ENCODE data around the gene SLC28A2.
A peak's percentile ranks its signal among the peaks of the same experiment; 100 is the strongest.

SLC28A2 gene

DNA sequence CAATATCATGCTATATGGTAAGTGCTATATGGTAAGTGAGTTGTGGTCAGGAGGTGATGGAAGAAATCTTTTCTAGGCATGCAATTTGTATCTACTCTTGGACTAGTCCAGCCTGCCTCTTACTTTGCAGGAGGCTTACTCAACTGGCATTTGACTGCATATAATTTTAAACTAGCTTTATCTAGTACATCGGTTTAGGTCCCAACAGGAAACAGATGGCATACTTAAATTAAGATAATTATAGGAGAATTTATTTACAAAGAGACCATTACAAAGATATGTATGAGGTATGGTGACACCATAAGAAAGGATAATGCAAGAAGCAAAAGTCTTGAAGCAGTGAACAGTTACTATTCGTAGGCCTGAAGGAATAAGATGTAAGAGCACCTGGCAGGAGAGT lies 7.8 kb downstream of the SLC28A2 start:
- H3K4me3 ChIP-seq = no peak overlapping the region
- H3K36me3 ChIP-seq = no peaks in the 10 kb centered on the region
- H3K27me3 ChIP-seq = no peaks in the 10 kb centered on the region
- no peak overlapping the region for H3K9ac ChIP-seq
- no peaks in the 10 kb centered on the region for H4K20me1 ChIP-seq
- H3K4me1 ChIP-seq = no peaks in the 10 kb centered on the region
- peaks cover 3 to 12% (median 5%) of the 10 kb centered on the region in 11 experiments; a peak in 11 of 22 replicates for H3K9me3 ChIP-seq (replicated peaks in 1 of 11)
- no peak for TF ChIP-seq Cebpa-rat (IDR thresholded peaks at IDR 0.05)
- no peak overlapping the region for H3K27ac ChIP-seq
- no peak overlapping the region for H3K4me2 ChIP-seq

DNA sequence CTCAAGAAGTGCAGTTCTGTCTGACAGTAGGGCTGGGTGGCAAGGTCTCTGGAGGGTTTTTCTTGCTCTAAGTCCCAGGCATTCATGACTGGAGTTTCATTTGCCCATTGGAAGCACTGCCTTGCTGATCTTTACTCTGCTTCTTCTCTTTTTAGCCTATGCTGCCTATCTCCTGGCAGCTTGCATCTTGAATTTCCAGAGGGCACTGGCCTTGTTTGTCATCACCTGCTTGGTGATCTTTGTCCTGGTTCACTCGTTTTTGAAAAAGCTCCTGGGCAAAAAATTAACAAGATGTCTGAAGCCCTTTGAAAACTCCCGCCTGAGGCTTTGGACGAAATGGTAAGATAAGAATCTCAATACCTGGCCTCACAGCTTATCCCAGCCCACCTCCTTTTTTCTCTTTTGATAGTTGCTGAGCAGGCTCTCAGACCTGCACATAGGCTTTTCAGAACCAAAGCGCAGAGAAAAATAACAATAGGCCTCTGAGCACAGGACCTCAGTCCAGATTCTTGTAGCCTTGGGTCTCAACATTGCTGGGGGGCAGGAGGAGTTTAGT lies 10.9 kb downstream of the SLC28A2 start:
- TF ChIP-seq Cebpa-rat (IDR thresholded peaks at IDR 0.05) = no peak
- Histone ChIP-seq H3K4me2 (no peak overlapping the region), H3K9me3 (replicated peaks in 1 of 11) (peaks cover 3 to 12% (median 5%) of the 10 kb centered on the region in 11 experiments; a peak in 12 of 22 replicates)

DNA sequence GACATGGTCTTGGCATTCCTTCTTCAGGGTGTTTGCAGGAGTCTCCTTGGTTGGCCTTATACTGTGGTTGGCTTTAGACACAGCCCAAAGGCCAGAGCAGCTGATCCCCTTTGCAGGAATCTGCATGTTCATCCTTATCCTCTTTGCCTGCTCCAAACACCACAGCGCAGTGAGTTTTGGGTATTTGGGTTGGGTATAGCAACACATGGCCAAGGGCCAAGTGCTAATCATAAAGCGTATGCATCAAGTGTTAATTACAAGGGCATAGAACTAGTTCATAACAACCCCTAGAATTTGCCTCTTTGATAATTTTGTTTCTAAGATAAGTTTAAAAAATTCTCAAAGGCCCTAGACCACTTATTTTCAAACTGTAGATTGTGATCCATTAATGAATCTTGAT lies 11.8 kb downstream of the SLC28A2 start:
- no peak for TF ChIP-seq Cebpa-rat (IDR thresholded peaks at IDR 0.05)
- no peak overlapping the region for H3K4me3 ChIP-seq
- H3K9me3 ChIP-seq (replicated peaks in 1 of 11) = peaks cover under 1 to 10% (median 5%) of the 10 kb centered on the region in 11 experiments; a peak in 12 of 22 replicates
- H3K4me1 ChIP-seq = no peaks in the 10 kb centered on the region
- H3K4me2 ChIP-seq = no peak overlapping the region
- H4K20me1 ChIP-seq = no peaks in the 10 kb centered on the region
- H3K9ac ChIP-seq = no peak overlapping the region
- H3K36me3 ChIP-seq = no peaks in the 10 kb centered on the region
- no peaks in the 10 kb centered on the region for H3K27me3 ChIP-seq
- no peak overlapping the region for H3K27ac ChIP-seq

More for the DNA sequence above, 10.9 kb downstream of the SLC28A2 start:
- no peaks in the 10 kb centered on the region for H3K36me3 ChIP-seq
- no peaks in the 10 kb centered on the region for H4K20me1 ChIP-seq
- H3K9ac ChIP-seq = no peak overlapping the region
- H3K27me3 ChIP-seq = no peaks in the 10 kb centered on the region
- H3K4me1 ChIP-seq = no peaks in the 10 kb centered on the region
- no peak overlapping the region for H3K27ac ChIP-seq
- no peak overlapping the region for H3K4me3 ChIP-seq

DNA sequence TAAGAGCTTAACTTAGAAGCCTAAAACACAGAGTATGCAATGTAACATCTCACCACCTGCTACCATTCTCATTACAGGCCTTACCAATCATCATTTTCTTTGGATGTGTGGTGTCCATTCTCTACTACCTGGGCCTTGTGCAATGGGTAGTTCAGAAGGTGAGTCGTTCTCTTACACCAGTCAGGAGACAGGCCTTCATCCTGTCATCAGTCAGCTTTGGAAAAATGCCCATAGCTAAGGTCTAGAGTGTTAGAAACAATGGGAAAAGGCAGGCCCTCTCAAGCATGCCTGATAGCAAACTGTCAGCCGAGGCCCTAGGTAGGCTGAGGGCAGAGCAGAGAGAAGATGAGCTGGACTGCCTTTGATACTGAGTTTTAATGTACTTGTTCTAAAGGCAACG lies 13.5 kb downstream of the SLC28A2 start:
- Histone ChIP-seq H3K27ac (no peak overlapping the region), H3K9ac (no peak overlapping the region), H3K9me3 (replicated peaks in 1 of 11) (peaks cover 0 to 10% (median 5%) of the 10 kb centered on the region in 11 experiments; a peak in 12 of 22 replicates), H3K36me3 (no peaks in the 10 kb centered on the region), H4K20me1 (no peaks in the 10 kb centered on the region), H3K27me3 (no peaks in the 10 kb centered on the region), H3K4me1 (no peaks in the 10 kb centered on the region), H3K4me2 (no peak overlapping the region), H3K4me3 (no peak overlapping the region)
- TF ChIP-seq Cebpa-rat (IDR thresholded peaks at IDR 0.05) = no peak

DNA sequence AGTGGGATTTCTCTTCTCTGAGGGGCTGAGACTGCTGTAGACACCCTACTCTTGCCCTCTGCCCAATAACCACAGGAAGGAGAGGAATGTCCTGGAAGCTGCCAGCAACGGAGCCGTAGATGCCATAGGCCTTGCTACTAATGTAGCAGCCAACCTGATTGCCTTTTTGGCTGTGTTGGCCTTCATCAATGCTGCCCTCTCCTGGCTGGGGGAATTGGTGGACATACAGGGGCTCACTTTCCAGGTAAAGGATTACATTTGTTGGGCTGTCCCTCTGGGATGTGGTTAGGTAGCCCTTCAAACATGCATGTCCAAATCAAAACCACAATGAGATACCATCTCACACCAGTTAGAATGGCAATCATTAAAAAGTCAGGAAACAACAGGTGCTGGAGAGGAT lies 16.1 kb downstream of the SLC28A2 start:
- Histone ChIP-seq H3K4me3 (no peak overlapping the region), H3K9me3 (replicated peaks in 1 of 11) (peaks cover 0 to 10% (median 5%) of the 10 kb centered on the region in 11 experiments; a peak in 12 of 22 replicates), H3K4me1 (no peaks in the 10 kb centered on the region), H3K27me3 (no peaks in the 10 kb centered on the region), H3K9ac (no peak overlapping the region), H3K4me2 (no peak overlapping the region), H4K20me1 (no peaks in the 10 kb centered on the region), H3K27ac (no peak overlapping the region), H3K36me3 (no peaks in the 10 kb centered on the region)
- no peak for TF ChIP-seq Cebpa-rat (IDR thresholded peaks at IDR 0.05)

DNA sequence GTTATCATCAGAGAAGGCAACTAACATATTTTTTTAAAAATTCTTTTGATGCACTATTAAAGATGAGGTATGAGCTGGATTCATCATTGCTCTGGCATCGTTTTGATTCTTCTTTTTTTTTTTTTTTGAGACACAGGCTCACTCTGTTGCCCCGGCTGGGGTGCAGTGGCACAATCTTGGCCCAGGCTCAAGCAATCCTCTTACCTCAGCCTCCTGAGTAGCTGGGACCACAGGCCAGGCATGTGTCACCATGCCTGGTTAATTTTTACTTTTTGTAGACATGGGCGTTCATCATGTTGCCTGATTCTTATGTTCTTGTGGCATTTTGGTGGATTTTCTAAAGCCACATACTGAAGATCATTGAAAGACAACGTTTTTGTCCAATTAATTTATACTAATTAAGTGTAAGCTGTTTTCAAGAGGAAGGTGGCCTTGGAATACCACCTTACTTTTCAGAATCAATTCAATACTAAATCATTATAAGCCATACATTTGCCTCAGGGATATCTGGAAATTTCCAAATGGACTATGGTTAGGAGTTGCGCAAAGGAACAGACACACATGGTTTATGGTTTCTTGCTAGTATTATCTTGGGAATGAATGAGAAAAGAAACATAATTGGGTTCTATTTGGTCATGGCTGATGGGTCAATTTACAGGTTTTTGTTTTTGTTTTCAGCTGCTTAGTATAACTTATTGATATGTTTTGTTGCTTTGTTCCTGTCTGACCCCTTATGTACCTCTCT lies 22.8 kb downstream of the SLC28A2 start:
- Histone ChIP-seq H3K9me3 (replicated peaks in 1 of 11) (no peaks in the 10 kb centered on the region), H3K27me3 (no peaks in the 10 kb centered on the region), H3K4me2 (no peak overlapping the region), H3K27ac (no peak overlapping the region), H3K36me3 (no peaks in the 10 kb centered on the region), H3K4me1 (peaks cover 8 to 14% (median 12%) of the 10 kb centered on the region in 10 experiments), H3K9ac (no peak overlapping the region), H3K4me3 (no peak overlapping the region), H4K20me1 (no peaks in the 10 kb centered on the region)
- TF ChIP-seq Cebpa-rat (IDR thresholded peaks at IDR 0.05) = no peak

DNA sequence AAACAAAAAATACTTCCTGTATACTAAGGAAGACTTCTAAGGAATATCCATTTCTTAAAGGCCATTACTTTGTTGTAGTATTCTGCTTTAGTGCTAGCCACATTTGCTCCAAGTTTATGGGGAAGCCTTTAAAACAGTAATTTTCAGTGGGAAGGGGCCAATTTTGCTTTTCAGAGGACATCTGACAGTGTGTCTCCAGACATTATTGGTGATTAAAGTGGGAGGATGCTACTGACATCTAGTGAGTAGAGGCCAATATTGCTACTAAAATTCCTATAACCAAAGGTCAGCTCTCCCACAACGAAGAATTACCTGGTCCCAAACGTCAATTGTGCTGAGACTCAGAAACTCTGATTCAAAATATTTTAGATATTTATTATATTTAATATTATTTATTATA lies 24.8 kb downstream of the SLC28A2 start:
- no peak overlapping the region for H3K9ac ChIP-seq
- peaks cover 8 to 19% (median 16%) of the 10 kb centered on the region in 10 experiments for H3K4me1 ChIP-seq
- H3K4me3 ChIP-seq = no peak overlapping the region
- H3K27ac ChIP-seq = no peak overlapping the region
- no peaks in the 10 kb centered on the region for H4K20me1 ChIP-seq
- H3K36me3 ChIP-seq = no peaks in the 10 kb centered on the region
- no peak for TF ChIP-seq Cebpa-rat (IDR thresholded peaks at IDR 0.05)
- H3K4me2 ChIP-seq = no peak overlapping the region
- no peaks in the 10 kb centered on the region for H3K27me3 ChIP-seq
- H3K9me3 ChIP-seq (replicated peaks in 1 of 11) = no peaks in the 10 kb centered on the region

DNA sequence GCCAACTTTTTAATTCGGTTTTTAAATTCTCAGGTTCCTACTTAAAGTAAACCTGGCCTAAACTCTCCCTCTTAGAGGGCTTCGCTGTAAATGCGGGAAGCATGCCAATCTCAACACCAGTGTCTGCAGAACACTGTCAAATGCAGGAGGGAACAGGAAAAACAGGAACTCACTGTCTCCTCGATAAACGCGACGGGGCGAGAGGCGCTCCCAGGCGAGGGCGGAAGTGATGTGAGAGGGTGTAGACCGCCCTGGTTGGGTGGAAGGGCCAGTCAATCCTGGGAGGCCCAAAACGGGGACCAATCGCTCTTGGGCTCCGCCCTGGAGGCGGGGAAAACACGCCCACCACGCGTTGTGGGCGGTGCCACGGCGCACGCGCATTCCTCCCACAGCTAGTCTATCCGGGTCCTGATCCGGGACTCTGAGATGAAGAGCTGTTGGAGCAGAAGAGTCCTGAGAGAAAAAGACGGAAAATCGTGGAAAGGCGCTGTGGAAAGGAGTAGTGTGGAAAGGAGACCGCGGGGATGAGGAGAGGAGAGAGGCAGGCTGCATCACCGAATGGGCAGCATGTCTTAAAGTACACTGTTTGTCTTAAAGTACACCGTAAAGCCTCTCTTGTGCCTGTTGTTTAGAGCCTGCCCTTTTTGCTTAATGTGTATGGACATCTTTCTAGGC lies 27.1 kb downstream of the SLC28A2 start:
- H3K27me3 ChIP-seq = no peaks in the 10 kb centered on the region
- H3K9me3 ChIP-seq (replicated peaks in 1 of 11) = no peaks in the 10 kb centered on the region
- H3K4me3 ChIP-seq = peak overlapping the region; percentile 55 to 74 (median 66)
- TF ChIP-seq Cebpa-rat (IDR thresholded peaks at IDR 0.05) = no peak
- H3K9ac ChIP-seq = peak overlapping the region; percentile 69 to 84 (median 79); a peak in 21 of 22 replicates
- H3K36me3 ChIP-seq = no peaks in the 10 kb centered on the region
- H3K4me2 ChIP-seq = peak overlapping the region; percentile 78 to 98 (median 88)
- H3K4me1 ChIP-seq = peaks cover 8 to 19% (median 16%) of the 10 kb centered on the region in 10 experiments
- no peaks in the 10 kb centered on the region for H4K20me1 ChIP-seq
- H3K27ac ChIP-seq = peak overlapping the region; percentile 49 to 82 (median 70); a peak in 21 of 22 replicates

DNA sequence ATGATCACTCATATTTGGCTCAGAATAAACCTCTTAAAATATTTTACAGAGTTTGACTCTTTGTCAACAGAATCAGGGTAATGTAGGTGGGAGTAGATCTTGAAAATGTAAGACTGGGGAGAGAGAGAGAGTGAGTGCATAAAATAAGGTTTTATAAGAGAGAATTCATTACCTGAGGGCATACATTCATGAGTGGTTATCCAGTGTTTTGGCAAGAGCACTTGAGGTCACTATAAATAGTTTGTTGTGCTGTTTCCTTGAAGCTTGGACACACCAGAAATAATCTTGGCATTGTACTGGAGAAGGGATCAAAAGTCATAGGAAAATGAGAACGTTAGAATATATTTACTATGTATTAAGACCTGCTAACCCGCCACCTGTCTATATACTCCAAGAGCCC lies 33.4 kb downstream of the SLC28A2 start:
- H3K4me3 ChIP-seq = no peak overlapping the region
- H3K27me3 ChIP-seq = no peaks in the 10 kb centered on the region
- H3K27ac ChIP-seq = no peak overlapping the region
- H3K4me1 ChIP-seq = no peaks in the 10 kb centered on the region
- H3K9me3 ChIP-seq (replicated peaks in 1 of 11) = no peaks in the 10 kb centered on the region
- TF ChIP-seq Cebpa-rat (IDR thresholded peaks at IDR 0.05) = no peak
- H3K36me3 ChIP-seq = no peaks in the 10 kb centered on the region
- no peak overlapping the region for H3K4me2 ChIP-seq
- H4K20me1 ChIP-seq = no peaks in the 10 kb centered on the region
- H3K9ac ChIP-seq = no peak overlapping the region

Measured in BLaER1 treated with 17β-estradiol and CSF1 and Interleukin-3, amounts not matched to agents 10 nM and 100 nM (cell line).